ENCODE data around the gene SBF2.

DNA sequence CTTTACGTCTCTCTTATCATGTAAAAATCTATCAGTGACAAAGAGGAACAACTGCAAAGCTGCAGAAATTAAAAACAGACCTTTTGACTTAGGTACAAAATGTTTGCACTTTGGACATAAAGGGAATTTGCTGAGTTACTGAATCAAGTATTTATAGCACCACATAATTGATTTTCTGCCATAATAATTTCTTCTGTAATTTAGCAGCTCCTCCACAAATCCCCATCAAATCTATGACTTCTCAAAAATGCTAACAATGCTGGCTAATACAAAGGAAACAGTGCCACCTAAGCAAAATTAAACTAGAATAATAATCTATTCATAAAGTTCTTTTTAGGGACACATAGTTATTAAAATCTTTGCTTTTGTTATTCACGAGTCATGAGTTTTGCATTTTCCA, 415.1 kb downstream of the SBF2 start:
- TF ChIP-seq, protein P1, sequence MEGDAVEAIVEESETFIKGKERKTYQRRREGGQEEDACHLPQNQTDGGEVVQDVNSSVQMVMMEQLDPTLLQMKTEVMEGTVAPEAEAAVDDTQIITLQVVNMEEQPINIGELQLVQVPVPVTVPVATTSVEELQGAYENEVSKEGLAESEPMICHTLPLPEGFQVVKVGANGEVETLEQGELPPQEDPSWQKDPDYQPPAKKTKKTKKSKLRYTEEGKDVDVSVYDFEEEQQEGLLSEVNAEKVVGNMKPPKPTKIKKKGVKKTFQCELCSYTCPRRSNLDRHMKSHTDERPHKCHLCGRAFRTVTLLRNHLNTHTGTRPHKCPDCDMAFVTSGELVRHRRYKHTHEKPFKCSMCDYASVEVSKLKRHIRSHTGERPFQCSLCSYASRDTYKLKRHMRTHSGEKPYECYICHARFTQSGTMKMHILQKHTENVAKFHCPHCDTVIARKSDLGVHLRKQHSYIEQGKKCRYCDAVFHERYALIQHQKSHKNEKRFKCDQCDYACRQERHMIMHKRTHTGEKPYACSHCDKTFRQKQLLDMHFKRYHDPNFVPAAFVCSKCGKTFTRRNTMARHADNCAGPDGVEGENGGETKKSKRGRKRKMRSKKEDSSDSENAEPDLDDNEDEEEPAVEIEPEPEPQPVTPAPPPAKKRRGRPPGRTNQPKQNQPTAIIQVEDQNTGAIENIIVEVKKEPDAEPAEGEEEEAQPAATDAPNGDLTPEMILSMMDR (IDR thresholded peaks at IDR 0.05): no peak
- TF ChIP-seq POLR2A (IDR thresholded peaks at IDR 0.05): no peak
